Calu3 (cell line): Measurements from ENCODE around the gene LAMB3. TPM values are rescaled to one million over a fixed set of nuclear protein-coding genes. Genes with fewer than 3 reads are reported as not detected.
A peak's percentile ranks its signal among the peaks of the same experiment; 100 is the strongest.

Experiments
- BruUV-seq: library from RNA; stranded (reverse); fragments of 400-500 nt; replicated peaks from 2 replicates; lab custom pipeline; 2021; lab: Mats Ljungman, UMichigan
- CTCF ChIA-PET: fragments of 300-600 bp; sonication (Branson Sonifier 250); formaldehyde crosslinking; loops from one replicate; lab custom pipeline; 2022; ENCODE audit warnings: antibody characterized with exemption; lab: Charles Lee
- DNase-seq: peaks from one replicate; pipeline ENCODE4 v3.0.0; 2022
- H3K27ac Mint-ChIP-seq: one replicate; pipeline ENCODE4 v1.8.0; 2022; ENCODE audit warnings: mixed read lengths; ENCODE audit not compliant: unreplicated experiment
- H3K27me3 Mint-ChIP-seq: one replicate; pipeline ENCODE4 v1.8.0; 2022; ENCODE audit warnings: mixed read lengths; ENCODE audit not compliant: unreplicated experiment
- H3K36me3 Mint-ChIP-seq: one replicate; pipeline ENCODE4 v1.8.0; 2022; ENCODE audit warnings: mild to moderate bottlenecking, moderate library complexity, mixed read lengths; ENCODE audit not compliant: insufficient read depth, unreplicated experiment
- H3K4me1 Mint-ChIP-seq: one replicate; pipeline ENCODE4 v1.8.0; 2022; ENCODE audit warnings: mild to moderate bottlenecking, low read depth, mixed read lengths; ENCODE audit not compliant: unreplicated experiment
- H3K4me3 Mint-ChIP-seq: one replicate; pipeline ENCODE4 v1.8.0; 2022; ENCODE audit warnings: mild to moderate bottlenecking, low read depth, moderate library complexity, mixed read lengths; ENCODE audit not compliant: unreplicated experiment
- H3K9me3 Mint-ChIP-seq: one replicate; pipeline ENCODE4 v1.8.0; 2022; ENCODE audit warnings: low read depth, mixed read lengths; ENCODE audit not compliant: unreplicated experiment
- CTCF ChIP-seq: fragments of 200-600 bp; IDR thresholded peaks from one replicate; pipeline ENCODE4 v1.8.0; 2022; ENCODE audit warnings: antibody characterized with exemption; ENCODE audit not compliant: unreplicated experiment
- intact Hi-C: fragments of 100-400 bp; cut with micrococcal nuclease; formaldehyde crosslinking; loops from one replicate; pipeline ENCODE4 v1.10.0; 2022; ENCODE audit not compliant: unreplicated experiment
- total RNA-seq: library from RNA; stranded (reverse); gene quantifications from 2 replicates; pipeline ENCODE4 v1.2.3, GENCODE V29; 2022

The LAMB3 gene
- total RNA-seq, 1 experiment from 2014 or later = 331 TPM

GRCh38 chr1:209621286-209621685, 30.9 kb downstream of the LAMB3 start:
- no peaks in the 10 kb centered on the region for H3K9me3 Mint-ChIP-seq
- H3K4me3 Mint-ChIP-seq = no peak overlapping the region
- peaks cover 72% of the 10 kb centered on the region for H3K36me3 Mint-ChIP-seq
- CTCF ChIA-PET = no interaction called here
- no TSS peak for BruUV-seq
- TF ChIP-seq CTCF = no peak
- peak overlapping the region; percentile 2 for H3K27ac Mint-ChIP-seq
- H3K4me1 Mint-ChIP-seq = no peaks in the 10 kb centered on the region
- intact Hi-C loops = no loop called here
- H3K27me3 Mint-ChIP-seq = no peaks in the 10 kb centered on the region
- no peak for DNase-seq

- peaks cover 71% of the 10 kb centered on the region for H3K36me3 Mint-ChIP-seq
- no peak for TF ChIP-seq CTCF
- CTCF ChIA-PET = no interaction called here
Observed at GRCh38 chr1:209620487-209620884, 31.7 kb downstream of the LAMB3 start.

GRCh38 chr1:209619696-209620486, 32.3 kb downstream of the LAMB3 start:
- no peak for TF ChIP-seq CTCF
- no peak overlapping the region for H3K4me3 Mint-ChIP-seq
- no TSS peak for BruUV-seq
- CTCF ChIA-PET = no interaction called here
- H3K36me3 Mint-ChIP-seq = peaks cover 72% of the 10 kb centered on the region
- H3K4me1 Mint-ChIP-seq = no peaks in the 10 kb centered on the region
- no peaks in the 10 kb centered on the region for H3K27me3 Mint-ChIP-seq
- H3K9me3 Mint-ChIP-seq = no peaks in the 10 kb centered on the region
- intact Hi-C loops = no loop called here
- DNase-seq = no peak
- no peak overlapping the region for H3K27ac Mint-ChIP-seq

More at GRCh38 chr1:209620487-209620884, 31.7 kb downstream of the LAMB3 start:
- Mint-ChIP-seq H3K4me1 (no peaks in the 10 kb centered on the region), H3K27ac (no peak overlapping the region), H3K27me3 (no peaks in the 10 kb centered on the region), H3K9me3 (no peaks in the 10 kb centered on the region), H3K4me3 (no peak overlapping the region)
- no peak for DNase-seq
- no TSS peak for BruUV-seq
- intact Hi-C loops = no loop called here

GRCh38 chr1:209618756-209619420, 33.3 kb downstream of the LAMB3 start:
- Mint-ChIP-seq H3K4me1 (no peaks in the 10 kb centered on the region), H3K4me3 (no peak overlapping the region), H3K9me3 (no peaks in the 10 kb centered on the region), H3K27me3 (no peaks in the 10 kb centered on the region), H3K27ac (no peak overlapping the region), H3K36me3 (peaks cover 71% of the 10 kb centered on the region)
- intact Hi-C loops = no loop called here
- no peak for TF ChIP-seq CTCF
- CTCF ChIA-PET = no interaction called here
- no TSS peak for BruUV-seq
- no peak for DNase-seq
